IMR-90 (cell line): ENCODE data around the gene FOXO3.

Source experiments
- CHD1 ChIP-seq: IDR thresholded peaks from 2 replicates; pipeline ENCODE4 v1.6.1; 2012; ENCODE audit warnings: low read depth, low read length, improper control_type of control experiment
- CTCF ChIP-seq: conservative IDR thresholded peaks from 2 replicates; pipeline ENCODE4 v1.5.1; 2012; ENCODE audit warnings: mild to moderate bottlenecking, low read depth, low read length, improper control_type of control experiment
- FOS ChIP-seq: fragments of 150-350 bp; IDR thresholded peaks from 2 replicates; pipeline ENCODE4 v1.6.1; 2016; ENCODE audit warnings: low read depth, low read length
- MAFK ChIP-seq: IDR thresholded peaks from 2 replicates; pipeline ENCODE4 v1.6.1; 2012; ENCODE audit warnings: low read depth, low read length, improper control_type of control experiment
- MXI1 ChIP-seq: IDR thresholded peaks from 2 replicates; pipeline ENCODE4 v1.6.1; 2012; ENCODE audit warnings: low read depth, mild to moderate bottlenecking, low read length, moderate library complexity, borderline replicate concordance
- POLR2A ChIP-seq: IDR thresholded peaks from 2 replicates; pipeline ENCODE4 v1.6.1; 2012; ENCODE audit warnings: mild to moderate bottlenecking, low read depth, low read length
- RAD21 ChIP-seq: IDR thresholded peaks from 2 replicates; pipeline ENCODE4 v1.6.1; 2012; ENCODE audit warnings: low read length, improper control_type of control experiment
- RCOR1 ChIP-seq: IDR thresholded peaks from 2 replicates; pipeline ENCODE4 v1.6.1; 2012; ENCODE audit warnings: mild to moderate bottlenecking, low read length, improper control_type of control experiment; ENCODE audit not compliant: insufficient replicate concordance
- SMC3 ChIP-seq: fragments of 150-350 bp; IDR thresholded peaks from 2 replicates; pipeline ENCODE4 v1.6.1; 2016; ENCODE audit warnings: low read depth, mild to moderate bottlenecking, antibody characterized with exemption, low read length, moderate library complexity

- TF ChIP-seq CTCF (no peak), MAFK (no peak), CHD1 (no peak), RCOR1 (no peak), SMC3 (no peak), POLR2A (no peak), MXI1 (no peak), RAD21 (no peak), FOS (no peak)
These were observed 72.7 kb downstream of the FOXO3 start for GRCh38 chr6:108633436-108633835.
